GM18526 (cell line): ENCODE data around the gene CINP.

ENCODE experiments used
- POLR2A ChIP-seq: IDR thresholded peaks from 3 replicates; pipeline ENCODE4 v1.6.1; 2011; ENCODE audit not compliant: insufficient read length; ENCODE audit errors: extremely low read depth

CINP gene

DNA sequence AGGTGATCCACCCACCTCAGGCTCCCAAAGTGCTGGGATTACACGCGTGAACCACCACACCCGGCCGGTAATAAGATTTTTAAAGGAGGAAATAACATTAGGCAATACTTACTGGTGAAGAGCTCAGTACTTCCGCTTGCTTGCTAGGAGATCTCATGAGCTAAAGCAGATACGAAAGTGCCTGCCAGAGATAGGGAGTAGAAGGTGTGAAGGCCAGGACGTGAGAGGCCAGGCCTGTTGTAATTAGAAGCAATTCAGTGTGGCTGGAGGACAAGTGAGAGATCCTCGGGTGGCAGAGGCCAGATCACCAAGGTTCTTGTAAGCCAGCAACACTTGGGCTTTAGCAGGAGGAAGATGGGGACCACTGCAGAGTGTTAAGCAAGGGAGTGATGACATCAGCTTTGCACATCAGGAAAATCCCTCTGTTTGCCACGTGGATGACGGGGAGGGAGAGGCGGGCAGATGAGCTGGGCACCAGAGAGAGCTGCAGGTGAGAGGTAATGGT lies 7.7 kb upstream of the CINP start:
- TF ChIP-seq POLR2A, result no peak

GRCh38 chr14:102363182-102363943 lies 673 bp upstream of the CINP start:
- no peak for TF ChIP-seq POLR2A

DNA sequence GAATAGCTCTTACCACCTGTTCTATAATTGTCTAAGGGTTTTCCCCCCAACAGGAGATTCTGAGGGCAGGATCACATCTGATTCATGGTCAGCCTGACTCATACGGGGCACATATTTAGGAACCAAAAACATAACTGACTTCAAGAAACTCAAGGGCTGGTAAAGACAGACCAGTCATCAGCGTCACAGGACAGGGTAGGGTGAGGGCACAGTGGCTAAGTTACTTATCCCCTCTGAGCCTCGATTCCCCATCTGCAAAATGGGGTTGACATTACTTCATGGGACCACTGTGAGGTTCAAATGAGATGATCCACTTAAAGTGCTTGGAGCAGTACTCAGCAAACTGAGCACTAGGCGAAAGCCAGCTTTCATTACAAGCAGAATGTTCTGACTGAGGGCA lies 606 bp downstream of the CINP start:
- no peak for TF ChIP-seq POLR2A

DNA sequence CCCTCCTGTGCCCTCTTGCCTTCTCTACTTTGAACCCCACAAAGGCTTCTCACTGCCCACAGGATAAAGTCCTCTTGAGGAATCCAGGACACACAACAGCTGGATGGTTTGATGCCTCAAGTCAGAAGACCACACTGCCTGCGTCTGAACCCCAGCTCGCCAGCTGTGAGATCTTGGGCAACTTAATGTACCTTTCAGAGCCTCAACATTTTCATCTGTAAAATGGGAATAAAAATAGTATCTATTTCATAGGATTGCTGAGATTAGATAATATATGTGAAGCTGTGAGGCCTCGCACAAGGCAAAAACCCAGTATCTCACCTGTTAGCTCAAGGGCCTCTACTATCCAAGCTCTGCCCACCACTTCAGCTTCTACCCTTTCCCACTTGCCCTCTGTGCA lies 2.3 kb downstream of the CINP start:
- no peak for TF ChIP-seq POLR2A

- TF ChIP-seq POLR2A, result no peak
Observed at GRCh38 chr14:102359341-102359740, 3.3 kb downstream of the CINP start.

- no peak for TF ChIP-seq POLR2A
Observed at GRCh38 chr14:102356280-102356679, 6.4 kb downstream of the CINP start.

- TF ChIP-seq POLR2A, result no peak
Observed at GRCh38 chr14:102353126-102353619, 9.5 kb downstream of the CINP start.

DNA sequence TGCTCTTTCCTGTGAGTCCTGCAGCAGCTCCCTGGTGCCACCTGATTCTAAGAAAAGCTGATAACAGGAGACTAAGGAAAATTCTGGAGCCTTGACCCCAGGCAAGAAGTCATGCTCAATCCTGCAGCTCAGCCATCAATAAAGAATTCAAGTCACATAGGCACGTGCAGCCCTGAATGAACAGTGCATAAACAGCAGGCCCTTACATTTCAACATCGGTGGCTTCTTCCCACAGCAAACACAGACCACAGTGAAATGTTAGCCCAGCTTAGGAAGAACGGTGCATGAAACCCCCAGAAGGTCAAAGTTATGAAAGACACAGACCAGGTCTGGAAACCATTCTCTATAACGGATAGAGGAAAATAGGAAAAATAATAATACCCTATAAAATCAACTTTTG lies 10.5 kb downstream of the CINP start:
- TF ChIP-seq POLR2A, result no peak

- no peak for TF ChIP-seq POLR2A
Observed at GRCh38 chr14:102351023-102351422, 11.7 kb downstream of the CINP start.

DNA sequence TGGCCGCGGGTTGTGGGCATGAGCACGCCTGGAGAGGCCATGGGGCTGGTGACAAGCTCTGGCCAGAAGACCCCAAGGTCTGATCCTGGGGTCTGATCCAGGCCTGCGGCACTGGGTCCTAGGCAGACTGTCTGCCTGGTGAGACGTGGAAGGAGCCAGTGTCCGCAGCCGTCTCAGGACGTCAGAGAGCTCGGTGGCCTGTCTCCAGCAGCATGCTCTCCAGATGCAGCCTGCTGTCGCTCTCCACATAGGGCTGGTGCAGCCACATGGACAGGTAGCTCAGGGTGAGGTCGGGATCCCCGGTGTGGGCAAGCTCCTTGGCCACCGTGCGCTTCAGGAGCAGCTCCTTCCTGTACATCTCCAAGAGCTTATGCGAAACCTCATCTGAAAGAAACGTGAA lies 14.3 kb downstream of the CINP start:
- no peak for TF ChIP-seq POLR2A

DNA sequence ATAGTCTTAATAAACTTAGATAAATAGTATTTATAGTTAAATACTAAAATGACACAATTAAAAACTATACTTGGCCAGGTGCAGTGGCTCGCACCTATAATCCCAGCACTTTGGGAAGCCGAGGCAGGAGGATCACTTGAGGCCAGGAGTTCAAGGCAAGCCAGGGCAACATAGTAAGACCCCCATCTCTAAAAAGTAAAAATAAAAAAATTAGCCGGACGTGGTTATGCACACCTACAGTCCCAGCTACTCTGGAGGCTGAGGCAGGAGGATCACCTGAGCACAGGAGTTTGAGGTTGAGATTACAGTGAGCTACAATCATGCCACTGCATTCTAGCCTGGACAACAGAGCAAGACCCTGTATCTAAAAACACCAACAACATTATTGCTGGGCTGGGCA lies 16.0 kb downstream of the CINP start:
- no peak for TF ChIP-seq POLR2A

GRCh38 chr14:102345232-102345631 lies 17.5 kb downstream of the CINP start:
- TF ChIP-seq POLR2A, result no peak

DNA sequence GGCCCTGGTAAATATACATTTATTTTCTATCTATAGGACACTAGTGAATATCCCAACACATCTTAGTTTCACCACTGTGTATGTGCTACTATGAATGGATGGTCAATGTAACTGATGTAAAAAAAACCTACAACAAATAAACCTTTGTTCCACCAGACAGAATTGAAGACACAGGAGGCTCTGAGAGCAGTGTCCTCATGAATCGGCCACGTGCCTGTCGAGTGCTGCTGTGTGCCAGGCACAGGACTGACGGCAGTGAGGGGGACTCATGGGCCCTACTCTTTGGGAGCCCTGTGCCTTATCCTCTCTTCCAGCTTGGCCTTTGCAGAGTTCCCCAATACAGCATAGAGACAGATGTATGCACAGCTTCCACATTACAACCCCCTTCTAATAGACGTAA lies 18.2 kb downstream of the CINP start:
- no peak for TF ChIP-seq POLR2A

GRCh38 chr14:102344084-102344483 lies 18.6 kb downstream of the CINP start:
- TF ChIP-seq POLR2A, result no peak

DNA sequence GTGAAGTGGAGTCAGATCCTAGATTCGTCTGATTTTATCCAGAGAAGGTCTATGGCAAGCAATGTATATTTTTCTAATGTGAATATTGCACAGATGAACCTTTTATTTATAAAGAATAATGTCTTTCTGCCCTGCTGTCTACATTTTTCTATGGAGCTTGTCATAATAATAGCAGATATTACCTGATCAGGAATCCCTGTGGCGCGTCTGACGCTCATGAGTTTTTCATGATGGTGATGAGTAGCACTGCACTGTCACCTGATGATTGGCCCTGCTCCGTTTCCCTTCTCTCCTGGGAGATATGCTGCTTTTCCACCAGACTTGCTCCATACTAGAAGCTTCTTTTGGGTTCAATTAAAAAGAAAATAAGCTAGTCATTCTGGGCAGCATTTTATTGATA lies 20.5 kb downstream of the CINP start:
- no peak for TF ChIP-seq POLR2A

DNA sequence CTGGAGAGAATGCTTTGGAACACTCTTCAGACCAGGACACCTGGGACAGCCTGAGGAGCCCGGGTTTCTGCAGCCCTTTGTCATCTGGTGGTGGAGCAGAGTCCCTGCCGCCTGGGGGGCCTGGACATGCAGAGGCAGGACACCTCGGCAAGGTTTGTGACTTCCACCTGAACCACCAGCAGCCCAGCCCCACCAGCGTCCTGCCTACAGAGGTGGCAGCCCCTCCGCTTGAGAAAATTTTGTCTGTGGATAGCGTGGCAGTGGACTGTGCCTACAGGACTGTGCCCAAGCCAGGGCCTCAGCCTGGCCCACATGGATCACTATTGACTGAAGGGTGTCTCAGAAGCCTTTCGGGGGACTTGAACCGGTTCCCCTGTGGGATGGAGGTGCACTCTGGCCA lies 21.1 kb downstream of the CINP start:
- TF ChIP-seq POLR2A, result no peak

DNA sequence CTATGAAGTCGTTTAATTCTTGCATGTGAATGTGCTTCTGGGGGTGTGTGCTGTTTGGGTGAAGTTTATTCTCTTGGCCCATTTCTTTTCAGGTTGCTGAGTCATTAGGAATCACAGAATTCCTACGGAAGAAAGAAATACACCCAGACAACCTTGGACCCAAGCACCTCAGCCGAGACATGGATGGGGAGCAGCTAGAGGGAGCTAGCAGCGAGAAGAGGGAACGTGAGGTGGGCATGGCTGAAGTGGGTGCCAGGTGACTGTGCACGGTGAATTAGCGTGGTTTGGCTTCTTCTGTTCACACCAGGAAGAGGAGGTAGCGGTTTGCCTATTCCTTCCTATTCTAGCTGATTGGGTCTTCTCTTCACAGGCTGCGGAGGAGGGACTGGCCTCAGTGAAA lies 24.0 kb downstream of the CINP start:
- TF ChIP-seq POLR2A, result no peak

DNA sequence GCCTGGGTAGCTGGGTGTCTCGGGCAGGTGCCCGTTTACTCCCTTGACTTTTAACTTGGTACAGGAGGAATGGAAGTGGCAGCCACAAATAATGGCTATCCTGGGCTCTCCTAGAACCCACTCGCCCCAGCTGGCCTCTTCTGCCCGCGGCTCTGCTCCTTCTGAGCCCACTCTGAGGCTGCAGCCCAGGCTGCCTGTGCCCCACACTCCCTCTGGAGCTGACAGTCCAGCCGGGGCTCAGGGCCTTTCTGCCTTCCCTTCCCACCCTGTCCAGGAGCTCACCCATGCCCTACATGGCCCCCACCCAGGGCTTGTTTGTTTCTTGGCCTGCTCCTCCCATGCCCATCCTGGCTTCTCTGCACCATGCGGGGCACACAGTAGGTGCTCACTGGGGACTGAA lies 27.5 kb downstream of the CINP start:
- TF ChIP-seq POLR2A, result no peak
